Measurements from ENCODE around the gene SSPN. TPM values are rescaled to one million over a fixed set of nuclear protein-coding genes. Genes with fewer than 3 reads are reported as not detected.

SSPN gene
- total RNA-seq, 1 experiment from 2014 or later: 3.1 TPM

GRCh38 chr12:26298785-26299621 lies 103.6 kb downstream of the SSPN start:
- H3K36me3 ChIP-seq (ENCODE audit: control insufficient read depth, insufficient read depth, low read length): no peaks in the 10 kb centered on the region
- no peaks in the 10 kb centered on the region for H3K9me3 ChIP-seq
- no peaks in the 10 kb centered on the region for H3K9me3 Mint-ChIP-seq (ENCODE audit: unreplicated experiment)
- CTCF ChIA-PET: no interaction called here
- peak; percentile 19 to 48 for TF ChIP-seq CTCF (IDR thresholded peaks at IDR 0.05; ENCODE audit: insufficient read depth in 1 of 2, low read depth in 1 of 2, low read length in 1 of 2, severe bottlenecking in 1 of 2, unreplicated experiment in 1 of 2)
- no peak overlapping the region for H3K4me3 ChIP-seq (ENCODE audit: low read depth, low read length)
- H3K27me3 Mint-ChIP-seq (ENCODE audit: insufficient read depth, unreplicated experiment): no peaks in the 10 kb centered on the region
- no peaks in the 10 kb centered on the region; the same call in 1 of the 2 replicates for H3K4me1 ChIP-seq
- no peak overlapping the region for H3K4me3 Mint-ChIP-seq (ENCODE audit: unreplicated experiment)
- H3K27ac Mint-ChIP-seq (ENCODE audit: unreplicated experiment): no peak overlapping the region
- peaks cover 7% of the 10 kb centered on the region for H3K4me1 Mint-ChIP-seq (ENCODE audit: low read depth, unreplicated experiment)
- H3K36me3 Mint-ChIP-seq (ENCODE audit: insufficient read depth, unreplicated experiment): no peaks in the 10 kb centered on the region
- DNase-seq: peak in 1 of 2 experiments; percentile 12
- POLR2A ChIA-PET: interaction anchor here (0.8 kb wide), 1 partner anchor 46 kb away, joined by 4 read pairs; no protein-coding TSS in a partner anchor
- BruUV-seq (replicated peaks): no TSS peak
- intact Hi-C loops (cut with micrococcal nuclease; ENCODE audit: unreplicated experiment): no loop called here
- H3K27me3 ChIP-seq (replicated peaks; ENCODE audit: control insufficient read depth, insufficient read depth, low read length): no peaks in the 10 kb centered on the region

GRCh38 chr12:26299751-26300150 lies 104.4 kb downstream of the SSPN start:
- DNase-seq: no peak
- ChIA-PET POLR2A (no interaction called here), CTCF (no interaction called here)
- intact Hi-C loops (cut with micrococcal nuclease; ENCODE audit: unreplicated experiment): no loop called here
- Mint-ChIP-seq H3K9me3 (ENCODE audit: unreplicated experiment) (no peaks in the 10 kb centered on the region), H3K4me1 (ENCODE audit: low read depth, unreplicated experiment) (peaks cover 7% of the 10 kb centered on the region), H3K27ac (ENCODE audit: unreplicated experiment) (no peak overlapping the region), H3K36me3 (ENCODE audit: insufficient read depth, unreplicated experiment) (no peaks in the 10 kb centered on the region), H3K27me3 (ENCODE audit: insufficient read depth, unreplicated experiment) (no peaks in the 10 kb centered on the region), H3K4me3 (ENCODE audit: unreplicated experiment) (no peak overlapping the region)
- Histone ChIP-seq H3K4me3 (ENCODE audit: low read depth, low read length) (no peak overlapping the region), H3K27me3 (replicated peaks; ENCODE audit: control insufficient read depth, insufficient read depth, low read length) (no peaks in the 10 kb centered on the region), H3K36me3 (ENCODE audit: control insufficient read depth, insufficient read depth, low read length) (no peaks in the 10 kb centered on the region), H3K4me1 (no peaks in the 10 kb centered on the region; the same call in 1 of the 2 replicates), H3K9me3 (no peaks in the 10 kb centered on the region)
- TF ChIP-seq CTCF (IDR thresholded peaks at IDR 0.05; ENCODE audit: insufficient read depth in 1 of 2, low read depth in 1 of 2, low read length in 1 of 2, severe bottlenecking in 1 of 2, unreplicated experiment in 1 of 2): no peak
- BruUV-seq (replicated peaks): no TSS peak

Other genes starting within 250 kb of the SSPN start
- 140 and 143 TPM in 2 replicates for gene RASSF8, start 236.9 kb upstream of the SSPN start, total RNA-seq (2022)
- 3.2 and 4.4 TPM in 2 replicates for gene BHLHE41, start 70.5 kb upstream of the SSPN start, total RNA-seq (2022)

Data from Caco-2 (cell line).